HG03565 (cell line): ENCODE measurements around the gene ISY1.
"Not testable (repeated sequence)": the region's sequence is repeated elsewhere in the genome, so short reads cannot be mapped to it uniquely, and the experiment has no call there.

Source experiments
- ATAC-seq: cut with Tn5 transposase; IDR thresholded peaks from one replicate; pipeline ENCODE4 v1.9.1; 2021; ENCODE audit warnings: mild to moderate bottlenecking, moderate library complexity; ENCODE audit not compliant: unreplicated experiment

Gene ISY1

GRCh38 chr3:129121016-129121791 lies 39.7 kb downstream of the ISY1 start:
- peak; percentile 8 for ATAC-seq

DNA sequence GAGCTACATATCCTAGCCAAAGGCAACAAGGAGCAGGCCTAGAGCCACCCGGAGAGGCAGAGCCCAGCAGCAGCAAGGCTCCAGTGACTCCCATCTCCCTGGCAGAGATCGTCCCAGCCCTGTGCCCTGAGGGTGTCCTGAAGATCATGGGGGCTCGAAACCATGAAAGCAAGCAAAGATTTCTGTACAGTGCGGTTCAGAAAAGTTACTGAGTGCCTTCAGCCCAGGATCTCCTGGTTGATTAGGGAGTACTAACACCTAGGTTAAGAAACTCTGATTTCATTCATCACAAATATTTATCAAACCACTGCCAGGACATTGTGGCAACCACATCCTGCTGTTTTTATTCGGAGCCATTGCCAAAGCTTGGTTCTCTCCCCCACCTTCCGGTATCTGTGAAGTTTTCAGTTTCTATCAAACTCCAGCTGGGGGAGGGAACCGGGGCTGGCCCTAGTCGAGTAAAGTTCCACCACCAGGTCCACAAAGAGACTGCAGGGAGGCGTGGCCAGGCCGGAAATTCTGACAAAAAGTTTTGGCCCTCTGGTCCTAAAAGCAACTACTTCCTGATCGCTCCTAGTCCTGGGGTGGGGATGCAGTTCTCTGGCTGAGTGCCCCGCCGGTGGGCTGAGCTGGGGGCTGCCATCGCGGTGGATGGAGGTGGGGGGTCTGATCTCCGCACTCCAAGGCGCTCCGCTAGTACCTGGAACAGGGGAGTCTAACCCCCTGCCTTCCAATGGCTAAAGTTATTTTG lies 40.4 kb downstream of the ISY1 start:
- ATAC-seq: peak; percentile 62

GRCh38 chr3:129119365-129120100 lies 41.3 kb downstream of the ISY1 start:
- no peak for ATAC-seq

DNA sequence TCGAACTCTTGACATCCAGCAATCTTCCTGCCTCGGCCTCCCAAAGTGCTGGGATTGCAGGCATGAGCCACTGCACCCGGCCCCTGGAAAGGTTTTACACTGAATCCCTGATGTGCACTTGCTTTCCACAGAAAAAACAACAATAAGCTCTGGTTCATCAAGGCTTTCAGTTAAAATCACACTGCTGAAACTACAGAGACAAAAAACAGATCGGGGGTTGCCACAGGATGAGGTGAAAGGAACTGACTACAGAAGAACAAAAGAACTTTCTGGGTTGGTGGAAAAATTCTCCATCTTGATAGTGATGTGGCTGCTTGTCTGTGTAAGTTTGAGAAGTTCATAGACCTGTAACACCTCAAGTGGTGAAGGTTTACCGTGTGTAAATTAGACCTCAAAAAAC lies 42.1 kb downstream of the ISY1 start:
- no peak for ATAC-seq

- no peak for ATAC-seq
Observed at GRCh38 chr3:129117134-129117533, 43.7 kb downstream of the ISY1 start.

- ATAC-seq: no peak
Observed at GRCh38 chr3:129116482-129116946, 44.3 kb downstream of the ISY1 start.

- ATAC-seq: no peak
Observed at GRCh38 chr3:129114455-129114854, 46.4 kb downstream of the ISY1 start.

GRCh38 chr3:129112308-129113052 lies 48.4 kb downstream of the ISY1 start:
- no peak for ATAC-seq

- ATAC-seq: not testable (repeated sequence)
Observed at GRCh38 chr3:129111076-129111780, 49.6 kb downstream of the ISY1 start.

- ATAC-seq: no peak
Observed at GRCh38 chr3:129107793-129108192, 53.1 kb downstream of the ISY1 start.

DNA sequence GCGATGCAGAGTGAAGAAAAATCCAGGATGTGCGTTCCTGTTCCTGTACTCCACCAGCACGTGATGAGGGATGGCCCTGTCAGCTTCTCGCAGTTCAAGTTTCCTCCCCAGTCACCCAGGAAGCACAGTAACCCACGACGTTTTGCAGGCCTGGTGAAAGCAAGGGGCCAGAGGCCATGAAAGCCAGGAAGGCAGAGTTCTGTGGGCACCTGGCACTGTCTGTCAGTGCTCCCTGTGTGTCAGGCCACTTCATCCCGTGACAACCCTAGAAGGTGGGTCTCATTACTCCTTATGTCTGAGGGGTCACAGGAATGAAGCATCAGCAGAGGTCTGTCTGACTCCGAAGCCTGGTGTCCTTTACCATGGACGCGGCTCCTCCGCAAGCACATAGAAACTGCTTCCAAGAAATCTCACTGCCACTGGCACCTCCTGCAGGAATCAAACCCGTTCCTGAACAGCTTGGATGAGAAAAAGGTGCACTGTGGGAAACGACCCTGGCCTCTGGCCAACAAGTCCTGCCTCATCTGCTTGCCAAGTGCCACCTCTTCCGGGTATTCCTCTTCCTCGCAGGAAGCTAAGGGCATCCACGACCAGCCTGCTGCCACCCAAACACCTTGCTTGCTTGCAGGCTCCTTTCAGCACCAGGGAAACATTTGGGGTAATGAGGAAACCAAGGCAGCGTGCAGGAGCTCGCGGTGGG lies 53.8 kb downstream of the ISY1 start:
- no peak for ATAC-seq

- ATAC-seq: no peak
Observed at GRCh38 chr3:129106320-129106719, 54.5 kb downstream of the ISY1 start.

GRCh38 chr3:129105862-129106261 lies 55.0 kb downstream of the ISY1 start:
- no peak for ATAC-seq

DNA sequence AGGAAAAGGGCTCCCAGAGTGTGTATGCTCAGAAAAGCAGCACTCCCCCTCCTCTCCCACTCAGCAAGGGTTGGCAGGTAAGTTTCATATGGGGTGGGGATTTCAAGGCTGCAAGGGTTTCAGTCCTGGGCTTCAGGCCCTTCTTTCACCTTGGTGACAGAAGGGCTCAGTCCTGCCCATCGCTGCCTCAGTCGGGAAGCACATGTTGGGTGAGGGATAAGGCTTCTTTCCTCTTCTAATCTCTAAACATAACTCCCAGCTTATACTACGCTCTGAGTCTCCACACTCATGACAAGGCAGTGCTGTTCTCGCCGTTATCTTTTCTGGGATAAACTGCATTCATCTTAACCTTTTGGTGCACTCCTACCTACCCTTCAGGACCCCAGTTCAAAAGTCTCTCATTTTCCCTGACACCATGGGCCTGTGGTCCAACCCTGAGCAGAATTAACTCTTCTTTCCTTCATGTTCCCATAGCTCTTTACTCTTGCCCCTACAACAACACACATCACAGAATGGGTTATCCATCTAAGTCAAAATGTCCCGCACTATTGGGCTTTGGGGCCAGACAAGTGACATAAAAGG lies 56.3 kb downstream of the ISY1 start:
- ATAC-seq: no peak

- ATAC-seq: no peak
Observed at GRCh38 chr3:129104051-129104450, 56.8 kb downstream of the ISY1 start.

GRCh38 chr3:129103296-129103695 lies 57.6 kb downstream of the ISY1 start:
- no peak for ATAC-seq

GRCh38 chr3:129101370-129102138 lies 59.3 kb downstream of the ISY1 start:
- no peak for ATAC-seq

DNA sequence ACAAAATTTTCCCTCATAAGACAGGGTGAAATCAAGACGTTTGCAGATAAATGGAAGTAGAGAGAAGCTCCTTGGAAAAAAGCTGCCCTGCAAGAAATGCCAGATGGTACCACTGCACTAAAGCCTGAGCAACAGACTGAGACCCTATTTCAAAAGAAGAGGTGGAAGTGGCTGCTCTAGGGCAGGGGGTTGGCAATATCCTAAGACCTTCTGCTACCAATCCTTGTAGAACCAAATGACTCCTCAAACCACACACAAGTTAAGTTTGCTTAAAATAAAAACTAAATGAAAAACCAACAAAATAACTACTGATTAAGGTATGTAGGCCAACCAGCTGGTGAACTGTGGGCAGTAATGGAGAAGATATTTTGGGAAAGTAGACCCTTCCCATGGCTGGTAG lies 60.6 kb downstream of the ISY1 start:
- no peak for ATAC-seq
